ENCODE data around the gene AKT2. TPM values are rescaled to one million over a fixed set of nuclear protein-coding genes. Genes with fewer than 3 reads are reported as not detected.
A peak's percentile ranks its signal among the peaks of the same experiment; 100 is the strongest.

AKT2 gene
- polyA plus RNA-seq, 2 of the 4 experiments (the other 2 are of a cell fraction), result 136 to 159 TPM

- H3K9me3 ChIP-seq, result peaks cover 5% of the 10 kb centered on the region; the same call in 2 of the 3 replicates
- no peak overlapping the region for H3K4me3 ChIP-seq
- TF ChIP-seq MYC (IDR thresholded peaks at IDR 0.05; ENCODE audit: borderline replicate concordance, low read length) (no peak), GATA3 (IDR thresholded peaks at IDR 0.05; ENCODE audit: borderline replicate concordance) (no peak), HES2 (IDR thresholded peaks at IDR 0.05) (no peak), RNF2 (IDR thresholded peaks at IDR 0.05; ENCODE audit: borderline replicate concordance, low read depth) (no peak), JUNB (IDR thresholded peaks at IDR 0.05) (no peak), CBX8 (IDR thresholded peaks at IDR 0.05) (no peak), HEYL (CRISPR knock-in tag; IDR thresholded peaks at IDR 0.05) (no peak), PHF8 (IDR thresholded peaks at IDR 0.05; ENCODE audit: borderline replicate concordance, low read depth) (no peak), KDM1A (IDR thresholded peaks at IDR 0.05; ENCODE audit: low read depth) (no peak), ZC3H11A (IDR thresholded peaks at IDR 0.05) (no peak), POLR2A (IDR thresholded peaks at IDR 0.05; ENCODE audit: low read length) (no peak), NFE2L2 (conservative IDR thresholded peaks at IDR 0.05; ENCODE audit: low read length) (no peak), ESRRA (IDR thresholded peaks at IDR 0.05; ENCODE audit: borderline replicate concordance, low read length) (no peak), ATOH8 (CRISPR knock-in tag; IDR thresholded peaks at IDR 0.05; ENCODE audit: low read depth) (no peak), JUN (IDR thresholded peaks at IDR 0.05) (no peak), RAD21 (conservative IDR thresholded peaks at IDR 0.05 in 1 of 2, IDR thresholded peaks at IDR 0.05 in 1 of 2) (no peak), CEBPB (IDR thresholded peaks at IDR 0.05) (no peak), FOXS1 (CRISPR knock-in tag; IDR thresholded peaks at IDR 0.05) (no peak), ZNF302 (CRISPR knock-in tag; IDR thresholded peaks at IDR 0.05) (no peak)
- H3K4me1 ChIP-seq, result peaks cover 18% of the 10 kb centered on the region; the same call in 2 of the 3 replicates
- DNase-seq (ENCODE audit: low read depth in 1 of 2, low spot score in 1 of 2) (no peak), FAIRE-seq (peak; percentile 83), ATAC-seq (peak; percentile 8 to 12; a peak in 3 of 6 replicates)
- peak overlapping the region; percentile 10; the same call in 1 of the 3 replicates for H3K4me2 ChIP-seq
- WGBS (ENCODE audit: missing lambda C conversion rate), result 42% methylated on average over 21 of the region's 21 CpGs
- 0 out of 6 replicates have a peak overlapping the region, but pooled peaks of 1 of the 2 experiments have one; percentile 4 for H3K27ac ChIP-seq
- ChIA-PET POLR2A (no interaction called here), CTCF (interaction anchor here (0.8 to 4.0 kb wide), 8 partner anchors 9 to 238 kb away, joined by 3 to 47 read pairs (median 4); partner anchors contain the start of gene MAP3K10)
Measured at GRCh38 chr19:40225440-40226305, 59.5 kb downstream of the AKT2 start.

- Histone ChIP-seq H3K4me2 (no peak overlapping the region), H3K9me3 (peaks cover 5% of the 10 kb centered on the region; the same call in 2 of the 3 replicates), H3K4me3 (no peak overlapping the region), H3K4me1 (peaks cover 21% of the 10 kb centered on the region), H3K27ac (no peak overlapping the region)
- ChIA-PET POLR2A (no interaction called here), CTCF (interaction anchor here (0.7 to 4.0 kb wide), 8 partner anchors 10 to 240 kb away, joined by 3 to 47 read pairs (median 3); partner anchors contain the start of gene MAP3K10)
- FAIRE-seq (no peak), ATAC-seq (no peak), DNase-seq (ENCODE audit: low read depth in 1 of 2, low spot score in 1 of 2) (no peak)
- 69% methylated on average over 32 of the region's 32 CpGs for WGBS (ENCODE audit: missing lambda C conversion rate)
- TF ChIP-seq RARB (CRISPR knock-in tag; IDR thresholded peaks at IDR 0.05) (no peak), ZFP36 (IDR thresholded peaks at IDR 0.05; ENCODE audit: borderline replicate concordance, partially characterized antibody) (no peak), SREBF2 (IDR thresholded peaks at IDR 0.05) (no peak), RCOR1 (IDR thresholded peaks at IDR 0.05; ENCODE audit: low read depth, low read length) (no peak), USF2 (IDR thresholded peaks at IDR 0.05) (no peak), RNF2 (IDR thresholded peaks at IDR 0.05; ENCODE audit: borderline replicate concordance, low read depth) (no peak), GATA3 (IDR thresholded peaks at IDR 0.05; ENCODE audit: borderline replicate concordance) (no peak), MAX (IDR thresholded peaks at IDR 0.05) (no peak), ZSCAN20 (CRISPR knock-in tag; IDR thresholded peaks at IDR 0.05) (no peak), FOSL2 (IDR thresholded peaks at IDR 0.05) (no peak), FOSL2 (CRISPR knock-in tag; IDR thresholded peaks at IDR 0.05) (no peak), CTCF (IDR thresholded peaks at IDR 0.05) (no peak), ATOH8 (CRISPR knock-in tag; IDR thresholded peaks at IDR 0.05; ENCODE audit: low read depth) (no peak), CEBPB (IDR thresholded peaks at IDR 0.05) (no peak; a peak in 1 of 4 replicates), EHF (CRISPR knock-in tag; IDR thresholded peaks at IDR 0.05) (no peak), FOSB (CRISPR knock-in tag; IDR thresholded peaks at IDR 0.05) (no peak), CBX2 (IDR thresholded peaks at IDR 0.05; ENCODE audit: borderline replicate concordance, low read depth) (no peak)
Measured at GRCh38 chr19:40224342-40225150, 60.6 kb downstream of the AKT2 start.
